NCI-H1417 treated with DMSO at 0.1 percent for 48 hours (cell line): ENCODE data around the gene ZNF652.

Experiments used
- DNase-seq: peaks from one replicate; lab custom pipeline; 2025; lab: John Stamatoyannopoulos, UW

ZNF652 gene

DNA sequence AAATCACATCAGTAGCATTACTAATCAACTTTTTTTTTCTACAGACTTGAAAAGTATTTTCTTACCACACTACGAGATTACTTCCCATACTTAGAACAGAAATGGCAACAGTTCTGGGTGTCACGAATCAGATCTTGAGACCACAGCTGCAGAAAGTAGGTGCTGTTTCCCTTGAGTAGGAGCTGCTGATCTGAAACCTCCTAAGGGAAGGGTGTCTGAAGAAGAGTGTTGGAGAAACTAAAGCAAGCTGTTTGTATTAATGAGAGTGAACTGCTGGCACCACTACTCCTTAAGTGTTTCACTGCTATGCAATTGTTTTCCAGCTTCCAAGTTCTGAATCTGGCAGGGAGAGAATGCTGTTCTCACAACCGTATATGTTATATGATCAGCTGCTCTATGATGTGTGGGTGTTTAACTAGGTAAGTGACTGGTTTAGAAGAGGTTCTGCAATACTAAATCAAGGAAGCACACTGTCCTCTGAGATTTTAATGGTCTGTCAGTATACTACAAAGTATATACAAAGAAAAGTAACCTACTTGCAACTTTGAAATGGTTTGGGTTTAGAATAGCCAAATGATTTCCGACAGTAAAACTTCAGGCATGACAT lies 3.3 kb downstream of the ZNF652 start:
- no peak for DNase-seq

GRCh38 chr17:49357516-49357915 lies 4.5 kb downstream of the ZNF652 start:
- DNase-seq = no peak

DNA sequence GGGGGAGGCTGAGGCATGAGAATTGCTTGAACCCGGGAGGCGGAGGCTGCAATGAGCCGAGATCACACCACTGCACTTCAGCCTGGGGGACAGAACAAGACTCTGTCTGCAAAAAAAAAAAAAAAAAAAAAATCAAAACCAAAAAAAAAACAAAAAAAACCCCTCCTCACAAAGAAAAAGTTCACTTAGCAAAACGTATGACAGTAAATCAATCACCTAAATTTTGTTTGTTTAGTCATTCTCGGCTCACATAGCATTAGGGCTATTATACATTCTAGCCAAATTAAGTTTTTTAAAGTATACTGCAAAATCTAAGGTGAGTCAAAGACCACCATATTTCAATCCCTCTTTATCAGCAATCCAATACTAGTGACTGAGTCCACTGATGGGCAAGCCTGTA lies 5.7 kb downstream of the ZNF652 start:
- DNase-seq = no peak

DNA sequence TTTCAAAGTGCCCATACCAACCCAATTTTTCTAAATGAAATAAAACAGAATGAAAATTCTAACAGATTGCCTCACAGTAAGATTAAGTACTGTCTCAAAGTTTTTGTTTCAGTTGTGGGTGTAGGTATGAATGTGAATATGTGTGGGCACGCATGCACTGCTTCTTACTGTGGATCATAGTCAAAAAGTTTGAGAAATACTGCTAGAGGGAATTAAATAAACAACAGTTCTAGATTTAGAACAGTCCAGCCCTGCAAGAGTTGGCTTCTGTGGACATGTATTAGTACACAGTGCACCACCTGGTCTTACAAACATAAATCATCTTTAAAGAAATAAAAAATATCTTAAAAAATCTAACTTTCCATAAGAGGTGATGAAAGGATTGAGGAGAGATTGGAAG lies 8.4 kb downstream of the ZNF652 start:
- no peak for DNase-seq

GRCh38 chr17:49352587-49353154 lies 9.4 kb downstream of the ZNF652 start:
- no peak for DNase-seq

DNA sequence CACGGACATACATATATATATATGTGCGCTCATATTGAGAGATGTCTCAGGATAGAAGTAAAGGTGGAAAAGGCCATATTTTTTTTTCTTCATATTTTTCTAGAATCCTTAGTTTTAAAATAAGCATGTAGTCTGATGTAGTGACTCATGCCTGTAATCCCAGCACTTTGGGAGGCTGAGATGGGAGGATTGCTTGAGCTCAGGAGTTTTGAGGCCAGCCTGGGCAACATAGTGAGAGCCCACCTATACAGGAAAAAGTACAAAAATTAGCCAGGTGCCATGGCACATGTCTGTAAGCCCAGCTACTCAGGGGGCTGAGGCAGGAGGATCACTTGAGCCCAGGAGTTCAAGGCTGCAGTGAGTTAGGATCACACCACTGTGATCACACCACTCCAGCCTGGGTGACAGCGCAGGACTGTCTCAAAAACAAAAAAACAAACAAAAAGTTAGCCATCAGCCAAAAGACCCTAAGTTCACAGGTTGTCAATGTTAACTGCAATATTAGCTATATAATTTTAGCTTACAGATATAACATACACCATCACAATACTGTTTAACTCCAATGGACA lies 10.4 kb downstream of the ZNF652 start:
- no peak for DNase-seq

GRCh38 chr17:49349541-49349940 lies 12.5 kb downstream of the ZNF652 start:
- no peak for DNase-seq

- DNase-seq = no peak
These were observed 17.1 kb downstream of the ZNF652 start for GRCh38 chr17:49344914-49345313.

DNA sequence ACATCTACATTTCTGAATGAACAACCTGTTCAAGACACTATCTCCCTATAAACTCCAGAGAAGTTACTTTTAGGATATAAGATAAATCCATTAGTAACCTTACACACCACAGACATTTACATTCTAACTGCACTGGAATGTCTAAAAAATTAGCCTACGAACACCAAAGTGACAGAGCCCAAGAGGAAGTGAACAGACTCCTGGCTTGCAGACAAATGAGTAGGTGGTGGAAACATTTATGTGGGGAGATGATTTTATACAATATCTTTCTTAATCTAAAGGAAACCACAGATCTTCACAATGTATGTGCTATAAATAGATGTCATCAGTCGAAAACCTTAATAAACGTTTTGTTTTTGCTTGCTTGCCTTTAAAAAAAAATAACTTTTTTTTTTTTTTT lies 18.8 kb downstream of the ZNF652 start:
- DNase-seq = no peak

- no peak for DNase-seq
These were observed 19.5 kb downstream of the ZNF652 start for GRCh38 chr17:49342575-49342936.

- no peak for DNase-seq
These were observed 20.7 kb downstream of the ZNF652 start for GRCh38 chr17:49341356-49341755.

GRCh38 chr17:49339354-49339753 lies 22.7 kb downstream of the ZNF652 start:
- no peak for DNase-seq

GRCh38 chr17:49338883-49339282 lies 23.2 kb downstream of the ZNF652 start:
- no peak for DNase-seq

GRCh38 chr17:49337884-49338283 lies 24.2 kb downstream of the ZNF652 start:
- DNase-seq = no peak

DNA sequence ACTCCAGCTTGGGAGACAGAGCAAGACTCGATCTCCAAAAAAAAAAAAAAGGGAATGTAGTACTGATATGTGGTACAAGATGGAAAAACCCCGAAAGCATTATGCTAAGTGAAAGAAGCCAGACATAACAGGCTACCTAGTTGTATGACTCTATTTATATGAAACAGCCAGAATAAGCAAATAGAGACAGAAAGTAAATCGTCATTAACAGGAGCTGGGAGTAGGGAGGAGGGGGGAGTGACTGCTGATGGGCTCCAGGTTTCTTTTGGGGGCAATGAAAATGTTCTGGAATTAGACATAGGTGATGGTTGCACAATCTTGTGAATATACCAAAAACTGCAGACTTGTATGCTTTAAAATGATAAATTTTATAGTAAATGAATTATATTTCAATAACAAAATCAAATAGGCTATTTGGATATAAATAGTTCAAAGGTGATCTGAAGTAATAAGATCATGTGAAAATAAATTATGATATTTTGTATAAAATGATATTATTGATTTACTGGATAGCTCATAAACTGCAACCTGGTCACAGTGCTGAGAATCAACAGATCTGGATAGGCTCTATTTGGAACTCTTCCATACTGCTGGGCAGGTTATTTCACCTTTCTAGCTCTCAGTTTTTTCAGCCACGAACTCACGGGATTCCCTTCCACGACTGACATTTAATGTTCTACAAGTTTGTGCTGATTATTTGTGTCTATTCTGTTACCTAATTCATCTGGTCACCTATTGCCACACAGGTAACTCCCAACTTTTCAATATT lies 27.1 kb downstream of the ZNF652 start:
- DNase-seq = no peak

DNA sequence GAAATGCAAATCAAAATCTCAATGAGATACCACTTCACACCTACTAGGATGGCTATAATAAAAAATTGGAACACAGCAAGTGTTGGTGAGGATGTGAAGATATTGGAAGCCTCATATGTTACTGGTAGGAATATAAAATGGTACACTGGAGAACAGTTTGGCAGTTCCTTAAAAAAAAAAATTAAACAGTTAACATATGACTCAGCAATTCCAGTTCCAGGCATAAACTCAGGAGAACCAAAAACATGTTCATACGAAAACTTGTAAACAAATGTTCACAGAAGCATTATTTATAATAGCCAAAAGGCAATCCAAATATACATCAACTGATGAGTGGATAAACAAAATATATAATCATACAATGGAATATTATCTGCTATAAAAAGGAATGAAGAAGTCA lies 28.2 kb downstream of the ZNF652 start:
- DNase-seq = no peak

GRCh38 chr17:49327835-49328784 lies 33.9 kb downstream of the ZNF652 start:
- no peak for DNase-seq

DNA sequence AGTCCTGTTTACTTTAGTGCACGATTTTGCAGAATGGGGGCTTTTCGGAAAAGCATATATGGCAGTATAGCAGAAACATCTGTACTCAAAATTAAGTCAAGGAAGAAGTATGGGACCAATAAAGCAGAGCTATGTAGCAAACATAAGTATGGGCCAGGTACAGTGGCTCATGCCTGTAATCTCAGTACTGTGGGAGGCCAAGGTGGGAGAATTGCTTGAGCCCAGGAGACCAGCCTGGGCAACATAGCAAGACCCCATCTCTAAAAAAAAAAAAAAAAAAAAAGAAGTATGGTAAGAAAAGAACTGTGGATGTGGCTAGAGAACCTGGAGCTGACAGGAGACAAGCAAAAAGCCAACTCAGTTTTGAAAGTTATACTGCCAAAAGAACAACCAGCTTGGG lies 36.1 kb downstream of the ZNF652 start:
- DNase-seq = no peak

DNA sequence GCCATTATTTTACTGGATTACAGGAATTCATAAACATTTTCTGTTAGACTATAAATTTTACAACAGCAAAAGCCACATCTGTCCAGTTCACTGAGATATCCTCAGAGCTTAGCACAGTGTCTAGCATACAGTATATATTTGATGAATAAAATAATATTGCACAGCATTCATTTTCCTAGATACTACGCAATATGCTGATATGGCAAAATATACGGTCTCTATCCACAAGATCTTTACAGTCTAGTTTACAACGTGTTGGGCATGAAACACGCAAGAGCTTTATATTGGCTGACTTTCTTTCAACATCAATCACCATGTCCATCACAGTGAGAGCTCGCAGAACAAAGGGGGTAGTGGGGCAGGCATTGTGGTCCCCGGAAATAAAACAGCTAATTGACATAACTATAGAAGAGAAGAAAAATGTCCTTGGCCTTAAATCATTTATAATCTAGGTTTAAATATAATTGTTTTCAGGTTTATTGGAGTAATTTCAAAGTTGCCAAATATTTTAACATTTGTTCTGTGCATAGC lies 43.5 kb downstream of the ZNF652 start:
- no peak for DNase-seq

DNA sequence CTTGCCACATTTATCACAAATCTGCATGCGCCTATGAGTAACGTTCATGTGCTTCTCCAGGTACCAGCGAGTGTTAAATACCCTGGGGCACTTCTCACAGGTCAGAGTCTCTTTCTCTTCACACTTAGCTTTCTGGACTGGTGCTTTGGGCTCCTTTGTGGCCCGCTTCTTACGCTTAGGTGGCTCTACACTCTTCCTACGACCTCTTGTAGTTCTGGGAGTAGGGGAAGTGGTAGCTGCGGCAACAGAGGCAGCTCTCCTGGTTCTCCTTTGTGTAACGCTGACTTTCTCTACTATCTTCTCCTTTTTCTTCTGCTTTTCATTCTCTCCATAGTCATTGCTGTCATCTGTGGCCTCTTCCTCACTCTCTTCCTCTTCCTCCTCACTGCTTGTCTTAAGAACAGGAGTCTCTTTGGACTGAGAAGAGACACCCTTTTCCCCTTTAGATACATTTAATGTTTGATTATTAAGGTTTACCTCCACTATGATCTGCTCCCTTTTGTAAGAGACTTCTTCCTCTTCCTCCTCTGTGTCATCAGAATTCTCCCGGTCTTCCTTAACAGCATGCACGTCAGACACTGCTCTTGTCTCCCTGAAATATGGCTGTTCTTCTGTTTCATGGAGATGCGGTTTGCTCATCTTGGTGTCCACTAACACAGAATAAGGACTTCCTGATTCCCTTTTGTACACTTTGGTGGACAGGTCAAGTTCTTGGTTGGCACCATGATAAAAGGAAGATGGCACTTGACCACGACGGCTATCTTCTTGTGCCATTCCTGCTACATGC lies 45.0 kb downstream of the ZNF652 start:
- DNase-seq = no peak

GRCh38 chr17:49316258-49316570 lies 45.8 kb downstream of the ZNF652 start:
- no peak for DNase-seq
